OCI-LY1 (cell line): ENCODE data around the gene JAGN1.
A peak's percentile ranks its signal among the peaks of the same experiment; 100 is the strongest.

Experiments used
- EZH2 ChIP-seq: fragments of 200-600 bp; sonication (generic), shearing (Covaris generic); IDR thresholded peaks from 2 replicates; pipeline ENCODE4 v1.8.0; 2017; ENCODE audit warnings: borderline replicate concordance, mixed run types, mild to moderate bottlenecking, antibody characterized with exemption, low read length, moderate library complexity, mixed read lengths
- TF ChIP-seq, protein P1 (sequence below): fragments of 200-600 bp; sonication (generic), shearing (Covaris generic); IDR thresholded peaks from 2 replicates; pipeline ENCODE4 v1.5.1; 2017; ENCODE audit warnings: mild to moderate bottlenecking, antibody characterized with exemption, low read length, moderate library complexity, mixed read lengths

DNA sequence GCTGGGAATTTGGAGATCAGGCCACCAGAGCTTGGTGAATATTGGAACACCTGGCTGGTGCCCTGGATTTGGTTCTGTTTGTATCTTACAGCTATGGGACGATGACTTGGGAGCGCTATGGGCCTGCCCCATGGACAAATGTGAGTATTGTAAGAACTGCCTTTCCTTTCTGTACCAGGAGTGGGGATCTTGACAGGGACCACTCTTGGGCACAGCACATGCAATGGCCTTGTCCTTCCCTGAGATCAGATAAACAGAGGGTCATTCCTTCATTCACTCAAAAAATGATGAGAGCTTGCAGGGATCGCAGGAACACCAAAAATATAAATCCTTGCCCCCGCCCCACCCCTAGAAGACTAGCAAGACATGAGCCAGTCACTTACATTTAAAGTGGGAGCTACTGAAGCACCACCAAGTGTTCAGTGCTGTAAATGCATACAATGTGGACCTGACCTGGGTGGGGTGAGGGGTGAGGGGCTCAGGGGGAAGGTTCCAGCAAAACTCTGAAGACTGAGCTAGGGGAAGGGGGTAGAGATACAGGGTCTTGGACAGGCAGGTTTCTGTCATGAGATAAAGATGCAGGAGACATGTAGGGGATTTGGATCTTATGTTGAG, 40.5 kb downstream of the JAGN1 start:
- TF ChIP-seq, protein P1, sequence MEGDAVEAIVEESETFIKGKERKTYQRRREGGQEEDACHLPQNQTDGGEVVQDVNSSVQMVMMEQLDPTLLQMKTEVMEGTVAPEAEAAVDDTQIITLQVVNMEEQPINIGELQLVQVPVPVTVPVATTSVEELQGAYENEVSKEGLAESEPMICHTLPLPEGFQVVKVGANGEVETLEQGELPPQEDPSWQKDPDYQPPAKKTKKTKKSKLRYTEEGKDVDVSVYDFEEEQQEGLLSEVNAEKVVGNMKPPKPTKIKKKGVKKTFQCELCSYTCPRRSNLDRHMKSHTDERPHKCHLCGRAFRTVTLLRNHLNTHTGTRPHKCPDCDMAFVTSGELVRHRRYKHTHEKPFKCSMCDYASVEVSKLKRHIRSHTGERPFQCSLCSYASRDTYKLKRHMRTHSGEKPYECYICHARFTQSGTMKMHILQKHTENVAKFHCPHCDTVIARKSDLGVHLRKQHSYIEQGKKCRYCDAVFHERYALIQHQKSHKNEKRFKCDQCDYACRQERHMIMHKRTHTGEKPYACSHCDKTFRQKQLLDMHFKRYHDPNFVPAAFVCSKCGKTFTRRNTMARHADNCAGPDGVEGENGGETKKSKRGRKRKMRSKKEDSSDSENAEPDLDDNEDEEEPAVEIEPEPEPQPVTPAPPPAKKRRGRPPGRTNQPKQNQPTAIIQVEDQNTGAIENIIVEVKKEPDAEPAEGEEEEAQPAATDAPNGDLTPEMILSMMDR: peak; percentile 37; the same call in 1 of the 2 replicates
- no peak for TF ChIP-seq EZH2
